ENCODE measurements around the gene HAUS3.

DNA sequence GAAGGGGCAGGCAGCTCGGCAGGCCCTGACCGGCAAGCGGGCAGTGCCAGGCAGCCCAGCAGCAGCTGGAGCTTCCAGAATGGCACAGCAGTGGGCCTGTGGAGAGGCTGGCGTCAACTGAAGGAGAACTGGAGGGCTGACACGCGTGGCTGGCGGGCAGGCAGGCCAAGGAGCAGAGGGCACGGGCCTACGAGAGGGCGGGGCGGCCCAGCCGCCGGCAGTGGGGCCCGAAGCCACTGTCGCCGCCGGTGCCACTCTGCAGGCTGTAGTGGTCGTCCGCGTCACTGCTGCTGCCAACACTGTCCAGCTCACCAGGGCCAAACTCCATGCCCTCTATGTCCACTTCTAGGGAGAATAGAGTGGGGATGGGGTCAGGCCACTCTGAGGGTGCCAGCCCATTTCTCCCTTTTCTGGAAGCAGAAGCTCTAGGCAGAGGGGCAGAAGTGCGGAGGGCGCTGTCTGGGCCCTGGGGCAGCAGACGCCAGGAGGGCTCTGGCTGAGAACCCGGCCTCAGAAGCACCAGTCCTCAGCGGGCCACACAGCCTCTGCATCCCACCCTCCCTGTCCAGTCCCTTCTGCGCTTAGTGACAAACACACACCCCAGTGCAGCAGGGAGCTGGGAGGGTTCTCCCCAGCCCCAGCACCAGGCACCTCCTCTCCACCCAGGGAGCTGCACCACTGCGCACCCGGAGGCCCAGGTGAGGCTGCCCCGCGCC lies 8.6 kb upstream of the HAUS3 start:
- TF ChIP-seq, protein P1, sequence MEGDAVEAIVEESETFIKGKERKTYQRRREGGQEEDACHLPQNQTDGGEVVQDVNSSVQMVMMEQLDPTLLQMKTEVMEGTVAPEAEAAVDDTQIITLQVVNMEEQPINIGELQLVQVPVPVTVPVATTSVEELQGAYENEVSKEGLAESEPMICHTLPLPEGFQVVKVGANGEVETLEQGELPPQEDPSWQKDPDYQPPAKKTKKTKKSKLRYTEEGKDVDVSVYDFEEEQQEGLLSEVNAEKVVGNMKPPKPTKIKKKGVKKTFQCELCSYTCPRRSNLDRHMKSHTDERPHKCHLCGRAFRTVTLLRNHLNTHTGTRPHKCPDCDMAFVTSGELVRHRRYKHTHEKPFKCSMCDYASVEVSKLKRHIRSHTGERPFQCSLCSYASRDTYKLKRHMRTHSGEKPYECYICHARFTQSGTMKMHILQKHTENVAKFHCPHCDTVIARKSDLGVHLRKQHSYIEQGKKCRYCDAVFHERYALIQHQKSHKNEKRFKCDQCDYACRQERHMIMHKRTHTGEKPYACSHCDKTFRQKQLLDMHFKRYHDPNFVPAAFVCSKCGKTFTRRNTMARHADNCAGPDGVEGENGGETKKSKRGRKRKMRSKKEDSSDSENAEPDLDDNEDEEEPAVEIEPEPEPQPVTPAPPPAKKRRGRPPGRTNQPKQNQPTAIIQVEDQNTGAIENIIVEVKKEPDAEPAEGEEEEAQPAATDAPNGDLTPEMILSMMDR (IDR thresholded peaks at IDR 0.05), result no peak
- TF ChIP-seq POLR2A (IDR thresholded peaks at IDR 0.05), result no peak

All from esophagus squamous epithelium (tissue), 4 donors.